ENCODE data around the gene ITSN1.

DNA sequence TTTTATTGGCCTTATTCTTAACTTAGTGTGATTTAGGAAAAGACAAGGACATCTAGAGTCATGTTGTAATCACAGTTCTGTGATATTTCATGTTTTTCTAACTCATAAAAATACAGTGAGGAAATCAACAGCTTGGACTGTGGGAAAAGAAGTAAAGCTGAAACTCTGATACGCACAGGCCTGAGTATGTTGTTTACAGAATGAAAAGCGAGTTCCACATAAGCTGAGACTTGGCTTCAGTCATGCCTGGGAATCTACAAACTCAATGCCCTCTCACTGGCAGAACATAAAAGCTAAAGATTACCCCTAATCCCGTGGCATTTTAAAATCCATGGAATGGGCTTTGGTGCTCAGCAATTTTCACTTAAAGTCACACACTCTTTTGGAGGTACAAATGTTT is 296.9 kb downstream of the ITSN1 start:
- TF ChIP-seq, protein P1, sequence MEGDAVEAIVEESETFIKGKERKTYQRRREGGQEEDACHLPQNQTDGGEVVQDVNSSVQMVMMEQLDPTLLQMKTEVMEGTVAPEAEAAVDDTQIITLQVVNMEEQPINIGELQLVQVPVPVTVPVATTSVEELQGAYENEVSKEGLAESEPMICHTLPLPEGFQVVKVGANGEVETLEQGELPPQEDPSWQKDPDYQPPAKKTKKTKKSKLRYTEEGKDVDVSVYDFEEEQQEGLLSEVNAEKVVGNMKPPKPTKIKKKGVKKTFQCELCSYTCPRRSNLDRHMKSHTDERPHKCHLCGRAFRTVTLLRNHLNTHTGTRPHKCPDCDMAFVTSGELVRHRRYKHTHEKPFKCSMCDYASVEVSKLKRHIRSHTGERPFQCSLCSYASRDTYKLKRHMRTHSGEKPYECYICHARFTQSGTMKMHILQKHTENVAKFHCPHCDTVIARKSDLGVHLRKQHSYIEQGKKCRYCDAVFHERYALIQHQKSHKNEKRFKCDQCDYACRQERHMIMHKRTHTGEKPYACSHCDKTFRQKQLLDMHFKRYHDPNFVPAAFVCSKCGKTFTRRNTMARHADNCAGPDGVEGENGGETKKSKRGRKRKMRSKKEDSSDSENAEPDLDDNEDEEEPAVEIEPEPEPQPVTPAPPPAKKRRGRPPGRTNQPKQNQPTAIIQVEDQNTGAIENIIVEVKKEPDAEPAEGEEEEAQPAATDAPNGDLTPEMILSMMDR (IDR thresholded peaks at IDR 0.05): no peak
- TF ChIP-seq POLR2A (IDR thresholded peaks at IDR 0.05): no peak
